ENCODE results near the gene MEIOC.
A peak's percentile ranks its signal among the peaks of the same experiment; 100 is the strongest.
"Not testable (repeated sequence)": the region's sequence is repeated elsewhere in the genome, so short reads cannot be mapped to it uniquely, and the experiment has no call there.

The MEIOC gene

DNA sequence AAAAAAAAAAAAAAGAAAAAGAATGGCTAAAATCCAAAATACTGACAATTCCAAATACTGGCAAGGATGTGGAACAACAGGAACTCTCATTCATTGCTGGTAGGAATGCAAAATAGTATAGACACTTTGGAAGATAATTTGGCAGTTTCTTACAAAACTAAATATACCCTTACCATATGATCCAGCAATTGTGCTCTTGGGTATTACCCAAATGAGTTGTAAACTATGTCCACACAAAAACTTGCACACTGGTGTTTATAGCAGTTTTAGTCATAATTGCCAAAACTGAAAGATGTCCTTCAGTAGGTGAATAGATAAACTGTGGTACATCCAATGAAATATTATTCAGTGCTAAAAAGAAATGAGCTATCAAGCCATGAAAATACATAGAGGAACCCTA, 8.5 kb upstream of the MEIOC start:
- DNase-seq (ENCODE audit: low spot score): no peak

DNA sequence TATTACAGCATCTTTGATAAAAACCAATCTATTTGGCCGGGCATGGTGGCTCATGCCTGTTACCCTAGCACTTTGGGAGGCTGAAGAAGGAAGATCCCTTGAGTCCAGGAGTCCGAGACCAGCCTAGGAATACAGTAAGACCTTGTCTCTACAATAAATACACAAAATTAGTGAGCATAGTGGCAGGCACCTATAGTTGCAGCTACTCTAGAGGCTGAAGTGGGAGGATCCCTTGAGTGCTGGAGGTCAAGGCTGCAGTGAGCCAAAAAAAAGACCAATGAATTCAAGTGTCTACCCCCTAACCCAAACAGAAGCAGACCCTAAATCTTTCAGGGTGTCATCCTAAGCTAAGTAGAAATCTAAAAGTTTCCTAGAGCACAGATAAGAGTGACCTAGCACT, 7.3 kb upstream of the MEIOC start:
- no peak for DNase-seq (ENCODE audit: low spot score)

DNA sequence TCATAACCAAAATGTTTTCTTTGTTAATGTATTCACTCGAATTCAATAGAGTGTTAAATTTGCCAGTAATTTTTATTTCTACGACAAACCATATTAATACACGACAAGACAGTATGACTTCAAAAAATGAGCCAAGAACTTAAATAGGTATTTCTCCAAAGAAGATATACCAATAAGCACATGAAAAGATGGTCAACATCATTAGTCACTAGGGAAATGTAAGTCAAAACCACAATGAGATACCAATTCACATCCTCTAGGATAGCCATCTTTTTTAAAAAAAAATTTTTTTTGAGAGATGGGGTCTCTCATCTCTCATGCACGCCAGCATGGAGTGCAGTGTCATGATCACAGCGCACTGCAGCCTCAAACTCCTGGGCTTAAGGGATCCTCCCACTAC, 5.0 kb upstream of the MEIOC start:
- DNase-seq (ENCODE audit: low spot score): no peak

DNA sequence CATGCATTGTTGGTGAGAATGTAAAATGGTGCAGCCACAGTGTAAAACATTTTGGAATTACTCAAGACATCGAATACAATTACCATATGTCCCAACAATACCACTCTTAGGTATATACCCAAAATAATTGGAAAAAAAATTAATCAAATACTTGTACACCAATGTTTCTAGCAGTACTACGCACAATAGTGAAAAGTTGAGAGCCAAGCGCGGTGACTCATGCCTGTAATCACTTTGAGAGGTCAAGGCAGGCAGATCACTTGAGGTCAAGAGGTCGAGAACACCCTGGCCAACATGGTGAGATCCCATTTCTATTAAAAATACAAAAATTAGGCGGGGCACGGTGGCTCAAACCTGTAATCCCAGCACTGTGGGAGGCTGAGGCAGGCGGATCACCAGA, 3.5 kb upstream of the MEIOC start:
- no peak for DNase-seq (ENCODE audit: low spot score)

DNA sequence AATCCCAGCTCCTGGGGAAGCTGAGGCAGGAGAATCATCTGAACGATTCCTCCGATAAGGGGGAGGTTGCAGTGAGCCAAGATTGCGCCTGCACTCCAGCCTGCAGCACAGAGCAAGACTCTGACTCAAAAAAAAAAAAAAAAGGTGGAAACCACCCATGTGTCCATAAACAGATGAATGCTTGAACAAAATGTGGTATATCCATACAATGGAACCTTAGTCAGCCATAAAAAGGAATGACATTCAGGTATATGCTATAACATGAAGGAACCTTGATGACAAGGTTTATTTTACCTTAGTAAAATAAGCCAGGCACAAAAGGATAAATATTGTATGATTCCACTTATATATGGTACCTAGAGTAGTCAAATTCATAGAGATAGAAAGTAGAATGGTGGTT, 2.9 kb upstream of the MEIOC start:
- DNase-seq (ENCODE audit: low spot score): no peak

DNA sequence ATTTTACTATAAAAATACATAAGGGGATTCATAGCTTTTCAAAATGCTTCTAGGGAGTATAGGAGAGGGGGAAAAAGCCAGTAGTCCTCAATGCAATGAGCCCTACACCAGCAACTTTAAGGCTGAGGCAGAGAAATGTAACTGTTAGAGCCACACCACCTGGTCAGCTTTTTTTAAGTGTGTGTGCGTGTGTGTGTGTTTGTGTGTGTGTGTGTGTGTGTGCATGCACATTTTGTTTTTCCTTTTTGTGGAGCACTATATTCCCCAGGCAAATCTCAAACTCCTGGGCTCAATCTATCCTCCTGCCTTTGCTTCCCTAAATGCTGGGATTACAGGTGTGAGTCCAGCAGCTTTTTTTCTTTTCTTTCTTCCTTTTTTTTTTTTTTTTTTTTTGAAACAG, 2.3 kb upstream of the MEIOC start:
- DNase-seq (ENCODE audit: low spot score): no peak

DNA sequence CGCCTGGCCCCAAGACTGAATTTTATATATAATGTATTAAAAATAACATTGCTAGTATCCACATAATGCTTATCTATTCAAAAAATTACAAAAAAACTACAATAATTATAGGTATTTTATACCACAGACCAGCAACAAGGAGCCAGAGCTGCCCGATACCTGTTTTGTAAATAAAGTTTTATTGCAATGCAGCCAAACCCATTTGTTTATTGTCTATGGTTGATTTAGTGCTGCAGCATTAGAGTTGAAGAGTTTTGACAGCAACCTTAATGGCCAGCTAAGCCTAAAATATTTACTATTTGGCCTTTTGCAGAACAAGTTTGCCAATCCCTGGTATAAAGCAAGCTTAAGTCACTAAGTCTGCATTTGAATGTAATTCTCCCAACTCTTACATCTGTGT, 5.6 kb downstream of the MEIOC start:
- DNase-seq (ENCODE audit: low spot score): no peak

DNA sequence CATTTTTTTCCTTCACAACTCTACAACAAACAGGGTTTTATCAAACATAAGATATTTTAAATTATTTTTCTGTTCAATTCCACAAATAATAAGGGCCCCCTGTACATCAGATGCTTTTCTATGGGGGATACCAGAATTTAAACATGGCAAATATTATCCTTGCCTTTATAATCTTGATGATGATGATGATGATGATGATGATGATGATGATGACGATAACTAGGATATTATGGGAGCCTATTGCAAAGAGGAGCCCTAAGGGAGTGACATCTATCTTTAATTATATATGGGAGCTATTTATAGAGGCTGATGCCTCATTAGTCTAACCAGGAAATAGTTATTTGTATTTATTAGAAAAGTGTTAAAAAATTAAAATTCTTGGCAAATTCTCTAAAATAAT, 6.8 kb downstream of the MEIOC start:
- DNase-seq (ENCODE audit: low spot score): no peak

DNA sequence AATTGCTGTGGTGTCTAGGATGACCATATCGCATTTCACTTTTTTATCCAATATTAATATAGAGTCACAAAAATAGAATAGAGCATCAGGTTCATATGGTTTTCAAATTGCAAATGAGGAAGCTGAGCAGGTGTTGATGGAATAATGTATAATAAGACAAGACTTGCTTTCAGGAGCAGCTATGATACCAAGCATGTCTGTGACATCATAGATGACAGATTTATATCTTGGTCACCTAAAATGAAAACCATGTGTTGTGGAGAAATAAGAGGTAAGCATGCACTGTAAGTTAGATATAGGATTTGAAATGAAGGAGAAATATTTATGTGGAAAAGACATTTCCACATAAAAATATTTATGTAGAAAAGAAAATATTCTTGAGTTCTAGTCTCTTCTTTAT, 8.6 kb downstream of the MEIOC start:
- no peak for DNase-seq (ENCODE audit: low spot score)

DNA sequence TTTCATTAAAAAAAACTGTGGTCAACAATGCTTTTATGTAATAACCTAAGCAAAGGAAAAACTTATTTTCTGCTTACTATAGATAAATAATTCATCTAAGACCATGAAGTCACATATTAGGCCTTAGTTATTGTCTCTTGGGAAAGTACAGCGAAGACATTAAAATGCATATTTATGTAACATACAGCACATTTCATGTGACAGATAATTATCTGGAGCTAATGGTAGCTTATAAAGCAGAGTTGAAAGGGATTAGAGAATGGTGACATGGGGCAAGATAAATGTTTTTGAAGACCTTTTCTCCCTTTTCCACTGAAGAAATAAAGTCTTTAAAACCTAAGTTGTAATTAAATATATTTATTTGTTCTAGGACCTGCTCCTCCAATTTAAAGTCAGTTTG, 9.7 kb downstream of the MEIOC start:
- DNase-seq (ENCODE audit: low spot score): no peak

DNA sequence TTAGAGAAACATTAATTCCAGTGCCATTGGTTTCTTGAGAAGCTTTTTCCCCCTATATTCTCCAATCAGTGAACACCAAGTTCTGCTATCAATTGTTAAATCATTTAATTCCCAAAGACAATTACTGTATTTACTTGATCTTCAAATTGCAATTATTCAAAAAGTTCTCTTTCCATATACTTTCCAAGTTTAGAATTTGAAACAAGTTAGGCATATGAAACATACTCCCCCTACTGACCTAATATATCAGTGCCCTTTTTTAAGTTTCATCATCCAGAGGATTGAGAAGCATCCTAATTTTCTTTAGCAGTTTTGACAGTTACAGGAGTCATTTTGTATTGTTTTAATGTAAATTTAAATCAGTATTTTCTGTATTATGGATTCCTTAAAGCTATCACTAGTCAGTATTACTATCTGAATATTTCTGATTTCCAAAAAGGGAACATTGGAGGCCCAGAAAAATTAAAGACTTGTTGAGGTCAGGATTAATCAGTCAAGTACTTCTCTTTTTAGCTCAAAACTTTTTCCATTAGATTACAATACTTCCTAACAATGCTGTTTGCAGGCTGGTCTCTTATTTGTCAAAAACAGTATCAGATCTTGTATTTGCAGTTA, 16.3 kb downstream of the MEIOC start:
- DNase-seq (ENCODE audit: low spot score): no peak

DNA sequence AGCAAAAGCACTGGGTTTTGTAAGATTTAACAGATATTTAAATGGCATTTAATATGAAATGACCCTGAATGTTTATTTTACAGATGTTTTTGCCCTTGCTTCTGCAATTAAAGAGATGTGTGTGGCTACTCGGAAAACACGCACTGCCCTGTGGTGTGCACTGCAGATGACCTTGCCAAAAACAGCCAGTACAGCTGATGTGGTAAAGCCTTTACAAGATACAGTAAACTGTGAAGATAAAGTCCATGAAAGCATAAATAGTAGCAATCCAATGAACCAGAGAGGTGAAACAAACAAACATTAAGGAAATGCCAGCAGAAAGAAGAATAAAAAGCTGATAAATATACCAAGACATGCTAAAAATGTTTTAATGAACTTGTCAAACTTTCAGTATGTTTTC, 17.6 kb downstream of the MEIOC start:
- DNase-seq (ENCODE audit: low spot score): no peak

DNA sequence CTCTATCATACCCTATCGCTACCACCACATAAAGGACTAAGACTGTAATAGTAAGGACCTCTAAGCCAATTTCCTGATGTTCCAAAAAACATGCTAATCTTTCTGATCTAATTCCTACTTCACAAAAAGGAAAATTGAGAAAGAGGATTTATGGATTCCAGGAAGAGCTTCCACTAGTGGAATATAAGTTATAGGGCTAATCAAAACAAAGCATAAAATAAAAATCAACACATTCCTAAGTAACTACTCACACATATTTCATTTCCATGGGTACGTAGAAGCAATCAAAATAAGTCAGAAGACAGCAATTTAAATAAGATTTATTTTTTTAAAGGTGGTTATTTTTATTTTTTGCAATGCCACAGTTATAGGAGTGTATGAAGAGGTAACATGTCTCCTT, 20.9 kb downstream of the MEIOC start:
- no peak for DNase-seq (ENCODE audit: low spot score)

DNA sequence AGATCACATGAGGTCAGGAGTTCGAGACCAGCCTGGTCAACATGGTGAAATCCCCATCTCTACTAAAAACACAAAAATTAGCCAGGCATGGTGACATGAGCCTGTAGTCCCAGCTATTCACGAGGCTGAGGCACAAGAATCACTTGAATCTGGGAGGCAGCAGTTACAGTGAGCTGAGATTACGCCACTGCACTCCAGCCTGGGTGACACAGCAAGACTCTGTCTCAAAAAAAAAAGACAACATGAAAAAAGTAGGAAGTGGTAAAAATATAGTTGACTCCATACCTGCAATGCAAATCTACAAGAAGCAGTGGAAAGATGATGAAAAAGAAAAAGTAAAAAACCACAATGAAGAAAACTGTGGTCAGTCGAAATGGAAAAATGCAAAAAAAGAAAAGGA, 27.0 kb downstream of the MEIOC start:
- not testable (repeated sequence) for DNase-seq (ENCODE audit: low spot score)

DNA sequence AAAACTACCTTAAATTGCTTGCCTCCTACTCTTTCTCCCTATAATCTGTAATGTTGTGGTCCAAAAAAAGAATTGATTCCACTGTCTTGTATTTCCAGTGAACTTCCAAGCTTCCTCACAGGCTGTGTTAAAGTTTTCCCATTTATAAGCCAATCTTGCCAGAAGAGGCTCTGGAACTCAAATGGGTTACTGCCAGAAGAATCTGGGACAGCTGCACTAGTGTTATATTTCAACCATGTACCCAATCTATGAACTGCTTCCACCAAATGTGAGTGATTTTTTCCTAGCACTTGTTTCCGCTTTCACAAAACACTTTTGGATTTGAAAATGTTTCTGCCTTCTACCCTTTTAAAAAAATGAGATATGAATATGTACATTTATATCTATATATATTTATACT, 31.5 kb downstream of the MEIOC start:
- DNase-seq (ENCODE audit: low spot score): no peak

DNA sequence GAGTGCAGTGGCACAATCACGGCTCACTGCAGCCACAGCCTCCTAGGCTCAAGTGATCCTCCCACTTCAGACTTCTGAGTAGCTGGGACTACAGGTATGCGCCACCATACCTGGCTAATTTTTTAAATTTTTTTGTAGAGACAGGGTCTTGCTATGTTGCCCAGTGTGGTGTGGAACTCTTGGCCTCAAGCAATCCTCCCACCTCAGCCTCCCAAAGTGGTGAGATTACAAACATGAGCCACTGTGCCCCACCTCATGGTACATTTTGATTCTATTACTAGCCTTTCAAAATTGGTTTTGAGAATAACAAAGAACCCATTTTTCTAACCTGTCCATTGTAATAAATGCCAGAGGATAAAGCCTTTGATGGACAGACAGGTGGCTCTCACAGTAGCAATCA, 31.9 kb downstream of the MEIOC start:
- no peak for DNase-seq (ENCODE audit: low spot score)

DNA sequence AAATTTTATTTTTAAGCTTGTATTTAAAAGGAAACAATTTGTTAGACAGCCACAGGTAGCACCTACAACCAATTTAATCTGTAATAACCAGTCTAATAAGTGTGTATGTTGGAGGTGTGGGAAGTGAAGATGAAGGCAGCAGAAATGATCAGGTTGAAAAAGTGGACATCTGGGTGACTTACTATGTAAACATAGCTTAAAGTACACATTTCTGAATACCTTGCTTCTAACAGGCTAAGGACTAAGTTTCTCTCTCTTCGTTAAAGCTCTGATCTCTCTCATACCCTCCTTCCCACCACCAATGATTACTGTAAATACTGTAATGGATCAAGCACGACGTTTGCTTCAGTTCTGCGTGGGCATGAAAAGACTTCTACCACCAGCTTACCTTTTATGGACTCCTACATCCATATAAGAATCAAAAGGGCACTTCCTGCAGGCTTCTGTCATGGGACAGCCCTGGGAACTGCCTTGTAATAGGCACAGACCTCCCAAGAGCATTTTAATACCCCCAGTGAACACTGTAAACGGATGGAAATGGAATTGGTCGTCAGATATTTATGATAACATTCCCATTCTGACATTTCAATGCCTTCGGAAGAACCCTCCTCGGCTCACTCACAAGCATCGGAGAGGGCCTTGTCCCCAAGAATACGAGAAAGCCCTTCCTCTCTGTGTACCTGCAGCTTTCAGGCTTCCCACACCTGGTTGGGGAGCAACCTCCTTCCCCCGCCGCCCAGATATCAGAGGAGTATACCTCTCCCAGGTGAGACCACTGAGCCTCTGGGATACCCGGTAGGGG, 32.6 kb downstream of the MEIOC start:
- DNase-seq (ENCODE audit: low spot score): peak; percentile 0

DNA sequence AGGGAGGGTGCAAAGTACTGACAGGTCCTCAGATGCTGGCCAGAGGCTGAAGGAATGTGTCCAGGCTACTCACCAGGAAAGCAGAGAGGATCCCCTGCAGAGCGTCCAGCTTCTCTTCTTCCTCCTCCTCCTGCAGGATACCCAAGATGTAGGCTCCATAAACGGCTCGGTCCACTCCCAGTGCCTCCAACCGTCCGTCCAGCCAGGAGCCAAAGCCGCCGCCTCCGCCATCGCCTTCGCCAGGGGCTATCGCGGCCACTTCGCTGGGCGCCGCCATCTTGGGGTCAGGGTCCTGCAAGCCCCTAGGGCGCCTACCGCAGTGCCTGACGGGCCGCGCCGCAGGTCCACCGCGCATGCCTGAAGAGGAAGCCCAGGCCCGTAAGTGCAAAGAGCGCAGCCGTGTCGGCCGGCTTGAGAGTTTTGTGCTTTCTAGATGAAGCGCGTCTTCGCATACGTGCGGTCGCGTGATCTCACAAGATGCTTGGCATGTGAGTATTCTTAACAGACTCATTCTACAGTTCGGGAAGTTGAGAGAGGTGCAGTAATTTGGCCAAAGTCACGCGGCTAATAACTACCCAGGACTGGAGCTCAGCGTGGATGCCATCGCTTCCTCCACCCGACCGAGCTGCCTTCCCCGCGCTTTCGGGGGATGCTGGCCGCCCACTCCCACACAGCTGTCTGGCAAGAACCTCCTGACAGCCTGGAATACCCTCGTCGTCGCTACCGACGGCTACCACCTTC, 33.4 kb downstream of the MEIOC start, which contains the start of gene CCDC43:
CCDC43 (minus strand) TSS at position 300 of the 741 bp plus-strand sequence; CDS start at position 277, 23 bp downstream.
- DNase-seq (ENCODE audit: low spot score): peak; percentile 93

DNA sequence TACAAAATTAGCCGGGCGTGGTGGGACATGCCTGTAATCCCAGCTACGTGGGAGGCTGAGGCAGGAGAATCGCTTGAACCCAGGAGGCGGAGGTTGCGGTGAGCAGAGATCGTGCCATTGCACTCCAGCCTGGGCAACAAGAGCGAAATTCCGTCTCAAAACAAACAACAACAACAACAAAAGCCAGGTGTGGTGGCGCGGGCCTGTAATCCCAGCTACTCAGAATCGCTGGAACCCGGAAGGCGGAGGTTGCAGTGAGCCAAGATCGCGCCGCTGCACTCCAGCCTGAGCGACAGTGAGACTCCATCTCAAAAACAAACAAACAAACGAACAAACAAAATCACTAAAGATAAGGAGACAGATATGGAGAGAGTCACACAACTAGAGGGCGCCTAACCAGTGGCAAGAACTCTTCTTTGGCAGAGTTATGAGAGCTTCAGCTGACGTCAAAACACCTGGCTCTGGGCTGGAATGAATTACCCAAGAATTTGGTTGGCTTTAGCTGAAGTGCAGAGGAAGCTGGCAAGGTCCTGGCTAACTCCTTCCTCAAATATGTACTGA, 34.6 kb downstream of the MEIOC start:
- not testable (repeated sequence) for DNase-seq (ENCODE audit: low spot score)

DNA sequence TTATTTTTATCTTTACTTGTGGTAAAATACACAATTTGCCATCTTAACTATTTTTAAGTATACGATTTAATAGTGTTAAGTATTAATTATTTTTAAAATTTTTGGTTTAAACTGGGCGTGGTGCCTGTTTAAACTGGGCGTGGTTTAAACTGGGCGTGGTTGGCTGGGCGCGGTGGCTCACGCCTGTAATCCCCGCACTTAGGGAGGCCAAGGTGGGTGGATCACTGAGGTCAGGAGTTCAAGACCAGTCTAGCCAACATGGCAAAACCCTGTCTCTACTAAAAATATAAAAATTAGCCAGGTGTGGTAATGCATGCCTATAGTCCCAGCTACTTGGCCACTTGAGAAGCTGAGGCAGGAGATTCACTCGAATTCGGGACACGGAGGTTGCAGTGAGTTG, 37.3 kb downstream of the MEIOC start:
- no peak for DNase-seq (ENCODE audit: low spot score)

DNA sequence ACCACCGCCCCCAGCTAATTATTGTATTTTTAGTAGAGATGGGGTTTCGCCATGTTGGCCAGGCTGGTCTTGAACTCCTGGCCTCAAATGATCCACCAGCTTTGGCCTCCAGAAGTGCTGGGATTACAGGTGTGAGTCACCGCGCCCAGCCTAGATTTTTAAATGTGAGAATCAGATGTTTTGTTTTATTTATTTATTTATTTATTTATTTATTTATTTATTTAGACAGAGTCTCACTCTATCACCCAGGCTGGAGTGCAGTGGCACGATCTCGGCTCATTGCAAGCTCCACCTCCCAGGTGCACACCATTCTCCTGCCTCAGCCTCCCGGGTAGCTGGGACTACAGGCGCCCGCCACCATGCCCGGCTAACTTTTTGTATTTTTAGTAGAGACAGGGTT, 44.0 kb downstream of the MEIOC start:
- not testable (repeated sequence) for DNase-seq (ENCODE audit: low spot score)

DNA sequence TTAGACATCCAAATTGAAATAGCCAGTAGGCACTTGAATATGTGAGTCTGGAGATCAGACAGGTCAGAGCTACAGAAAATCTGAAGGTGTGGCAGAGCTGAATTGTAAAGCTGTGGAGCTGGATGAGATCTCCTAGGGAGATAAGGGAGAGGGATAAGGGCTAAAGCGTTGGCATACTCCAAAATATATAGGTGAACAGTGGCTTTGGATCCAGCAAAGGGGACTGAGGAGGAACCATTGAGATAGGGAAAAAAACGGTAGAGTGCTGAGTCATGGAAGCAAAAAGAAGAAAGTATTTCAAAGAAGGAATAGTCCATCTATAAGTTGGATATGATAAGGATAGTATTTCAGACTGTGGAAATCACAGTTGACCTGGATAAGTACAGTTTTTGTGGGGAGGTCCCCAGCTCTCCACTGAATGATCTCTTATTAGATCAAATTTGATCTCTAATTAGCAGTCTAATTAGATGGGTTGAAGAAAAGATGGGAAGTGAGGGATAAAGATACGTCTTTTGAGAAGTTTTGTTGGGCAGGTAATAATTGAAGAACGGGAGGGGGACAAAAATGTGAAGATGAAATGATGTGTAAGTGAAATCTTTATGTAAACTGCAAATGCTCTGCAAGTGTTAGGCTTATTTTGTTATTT, 51.6 kb downstream of the MEIOC start:
- no peak for DNase-seq (ENCODE audit: low spot score)

All from CD4-positive, alpha-beta T cell treated with Interleukin-15 for 4 hours (primary cell).